ENCODE measurements around the gene LRFN4.

DNA sequence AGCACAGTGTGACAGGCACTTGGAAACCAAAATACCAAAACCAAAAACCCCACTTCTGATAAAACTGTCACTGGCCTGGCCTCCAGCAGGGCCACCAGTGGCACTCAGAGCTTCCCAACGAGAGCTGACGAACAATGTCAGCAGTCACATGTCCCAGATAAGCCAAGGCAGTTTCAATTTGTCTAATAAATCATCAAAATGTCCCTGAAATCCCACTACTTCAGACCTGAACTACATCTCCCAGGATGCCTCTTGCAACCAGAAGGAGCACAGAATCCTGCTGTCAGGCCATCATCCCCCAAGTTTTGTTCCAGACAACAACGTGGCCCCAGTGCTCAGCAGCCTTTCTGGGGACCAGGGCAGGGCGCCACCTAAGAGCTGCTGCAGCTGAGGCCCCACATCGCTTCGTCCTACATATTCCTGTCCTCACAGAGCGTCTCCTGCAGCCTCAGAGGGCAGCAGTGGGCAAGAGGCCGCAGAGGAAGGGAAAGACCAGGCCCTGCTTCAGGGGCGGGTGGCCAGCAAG, 25.1 kb downstream of the LRFN4 start:
- TF ChIP-seq, protein P1, sequence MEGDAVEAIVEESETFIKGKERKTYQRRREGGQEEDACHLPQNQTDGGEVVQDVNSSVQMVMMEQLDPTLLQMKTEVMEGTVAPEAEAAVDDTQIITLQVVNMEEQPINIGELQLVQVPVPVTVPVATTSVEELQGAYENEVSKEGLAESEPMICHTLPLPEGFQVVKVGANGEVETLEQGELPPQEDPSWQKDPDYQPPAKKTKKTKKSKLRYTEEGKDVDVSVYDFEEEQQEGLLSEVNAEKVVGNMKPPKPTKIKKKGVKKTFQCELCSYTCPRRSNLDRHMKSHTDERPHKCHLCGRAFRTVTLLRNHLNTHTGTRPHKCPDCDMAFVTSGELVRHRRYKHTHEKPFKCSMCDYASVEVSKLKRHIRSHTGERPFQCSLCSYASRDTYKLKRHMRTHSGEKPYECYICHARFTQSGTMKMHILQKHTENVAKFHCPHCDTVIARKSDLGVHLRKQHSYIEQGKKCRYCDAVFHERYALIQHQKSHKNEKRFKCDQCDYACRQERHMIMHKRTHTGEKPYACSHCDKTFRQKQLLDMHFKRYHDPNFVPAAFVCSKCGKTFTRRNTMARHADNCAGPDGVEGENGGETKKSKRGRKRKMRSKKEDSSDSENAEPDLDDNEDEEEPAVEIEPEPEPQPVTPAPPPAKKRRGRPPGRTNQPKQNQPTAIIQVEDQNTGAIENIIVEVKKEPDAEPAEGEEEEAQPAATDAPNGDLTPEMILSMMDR (IDR thresholded peaks at IDR 0.05), result no peak
- TF ChIP-seq POLR2A (IDR thresholded peaks at IDR 0.05) (no peak), EP300 (IDR thresholded peaks at IDR 0.05) (no peak), POLR2AphosphoS5 (IDR thresholded peaks at IDR 0.05) (no peak)

All from upper lobe of left lung (tissue), 4 donors.